HG03565 (cell line): Measurements from ENCODE around the gene JAKMIP1.
"Not testable (repeated sequence)": the region's sequence is repeated elsewhere in the genome, so short reads cannot be mapped to it uniquely, and the experiment has no call there.

Experiments used
- ATAC-seq: cut with Tn5 transposase; IDR thresholded peaks from one replicate; pipeline ENCODE4 v1.9.1; 2021; ENCODE audit warnings: mild to moderate bottlenecking, moderate library complexity; ENCODE audit not compliant: unreplicated experiment

Gene JAKMIP1

GRCh38 chr4:5999356-5999755 lies 201.0 kb downstream of the JAKMIP1 start:
- ATAC-seq = no peak

- ATAC-seq = peak; percentile 73
These were observed 201.9 kb downstream of the JAKMIP1 start for GRCh38 chr4:5998333-5998936.

- ATAC-seq = no peak
These were observed 203.7 kb downstream of the JAKMIP1 start for GRCh38 chr4:5996641-5997040.

GRCh38 chr4:5995901-5996623 lies 204.3 kb downstream of the JAKMIP1 start:
- ATAC-seq = no peak

GRCh38 chr4:5993876-5994811 lies 206.2 kb downstream of the JAKMIP1 start:
- ATAC-seq = no peak

GRCh38 chr4:5993346-5993745 lies 207.0 kb downstream of the JAKMIP1 start:
- ATAC-seq = not testable (repeated sequence)

- no peak for ATAC-seq
These were observed 207.5 kb downstream of the JAKMIP1 start for GRCh38 chr4:5992828-5993321.

- ATAC-seq = peak; percentile 40
These were observed 208.1 kb downstream of the JAKMIP1 start for GRCh38 chr4:5992171-5992827.

GRCh38 chr4:5991405-5991804 lies 208.9 kb downstream of the JAKMIP1 start:
- no peak for ATAC-seq

- ATAC-seq = no peak
These were observed 209.7 kb downstream of the JAKMIP1 start for GRCh38 chr4:5990446-5991160.

- ATAC-seq = no peak
These were observed 210.8 kb downstream of the JAKMIP1 start for GRCh38 chr4:5989236-5990225.

GRCh38 chr4:5988086-5988845 lies 212.1 kb downstream of the JAKMIP1 start:
- no peak for ATAC-seq

GRCh38 chr4:5984843-5985242 lies 215.5 kb downstream of the JAKMIP1 start:
- ATAC-seq = no peak

- ATAC-seq = no peak
These were observed 218.0 kb downstream of the JAKMIP1 start for GRCh38 chr4:5982156-5982973.

- ATAC-seq = no peak
These were observed 219.8 kb downstream of the JAKMIP1 start for GRCh38 chr4:5980436-5981155.

- no peak for ATAC-seq
These were observed 220.4 kb downstream of the JAKMIP1 start for GRCh38 chr4:5979981-5980380.

GRCh38 chr4:5976921-5977320 lies 223.4 kb downstream of the JAKMIP1 start:
- ATAC-seq = no peak
